ENCODE results near the gene MARCHF10.

DNA sequence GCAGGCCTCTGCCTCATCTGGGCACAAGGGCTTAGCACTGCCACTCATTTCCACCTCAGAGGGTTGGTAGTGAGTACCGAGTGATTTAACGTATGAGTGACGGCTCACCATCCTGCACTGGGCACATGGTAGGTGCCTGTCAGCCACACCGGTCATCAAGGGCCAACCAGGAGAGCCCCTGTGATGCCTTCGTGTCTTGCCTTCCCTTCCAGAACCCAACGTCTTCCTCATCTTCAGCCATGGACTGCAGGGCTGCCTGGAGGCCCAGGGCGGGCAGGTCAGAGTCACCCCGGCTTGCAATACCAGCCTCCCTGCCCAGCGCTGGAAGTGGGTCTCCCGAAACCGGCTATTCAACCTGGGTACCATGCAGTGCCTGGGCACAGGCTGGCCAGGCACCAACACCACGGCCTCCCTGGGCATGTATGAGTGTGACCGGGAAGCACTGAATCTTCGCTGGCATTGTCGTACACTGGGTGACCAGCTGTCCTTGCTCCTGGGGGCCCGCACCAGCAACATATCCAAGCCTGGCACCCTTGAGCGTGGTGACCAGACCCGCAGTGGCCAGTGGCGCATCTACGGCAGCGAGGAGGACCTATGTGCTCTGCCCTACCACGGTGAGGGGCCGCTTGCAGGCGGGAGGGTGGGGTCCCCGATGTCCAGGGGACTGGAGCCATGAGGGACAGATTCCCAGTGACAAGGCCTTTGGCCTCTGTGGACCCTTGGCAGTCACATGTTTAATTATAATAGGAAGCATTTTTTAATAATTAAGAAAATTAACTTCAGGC, 143.6 kb downstream of the MARCHF10 start:
- TF ChIP-seq, protein P1, sequence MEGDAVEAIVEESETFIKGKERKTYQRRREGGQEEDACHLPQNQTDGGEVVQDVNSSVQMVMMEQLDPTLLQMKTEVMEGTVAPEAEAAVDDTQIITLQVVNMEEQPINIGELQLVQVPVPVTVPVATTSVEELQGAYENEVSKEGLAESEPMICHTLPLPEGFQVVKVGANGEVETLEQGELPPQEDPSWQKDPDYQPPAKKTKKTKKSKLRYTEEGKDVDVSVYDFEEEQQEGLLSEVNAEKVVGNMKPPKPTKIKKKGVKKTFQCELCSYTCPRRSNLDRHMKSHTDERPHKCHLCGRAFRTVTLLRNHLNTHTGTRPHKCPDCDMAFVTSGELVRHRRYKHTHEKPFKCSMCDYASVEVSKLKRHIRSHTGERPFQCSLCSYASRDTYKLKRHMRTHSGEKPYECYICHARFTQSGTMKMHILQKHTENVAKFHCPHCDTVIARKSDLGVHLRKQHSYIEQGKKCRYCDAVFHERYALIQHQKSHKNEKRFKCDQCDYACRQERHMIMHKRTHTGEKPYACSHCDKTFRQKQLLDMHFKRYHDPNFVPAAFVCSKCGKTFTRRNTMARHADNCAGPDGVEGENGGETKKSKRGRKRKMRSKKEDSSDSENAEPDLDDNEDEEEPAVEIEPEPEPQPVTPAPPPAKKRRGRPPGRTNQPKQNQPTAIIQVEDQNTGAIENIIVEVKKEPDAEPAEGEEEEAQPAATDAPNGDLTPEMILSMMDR (IDR thresholded peaks at IDR 0.05): no peak
- TF ChIP-seq POLR2A (IDR thresholded peaks at IDR 0.05): no peak
